HG02973 (cell line): ENCODE measurements around the gene NREP.

Source experiments
- ATAC-seq: cut with Tn5 transposase; IDR thresholded peaks from one replicate; pipeline ENCODE4 v1.9.1; 2021; ENCODE audit warnings: moderate library complexity; ENCODE audit not compliant: unreplicated experiment

Gene NREP

DNA sequence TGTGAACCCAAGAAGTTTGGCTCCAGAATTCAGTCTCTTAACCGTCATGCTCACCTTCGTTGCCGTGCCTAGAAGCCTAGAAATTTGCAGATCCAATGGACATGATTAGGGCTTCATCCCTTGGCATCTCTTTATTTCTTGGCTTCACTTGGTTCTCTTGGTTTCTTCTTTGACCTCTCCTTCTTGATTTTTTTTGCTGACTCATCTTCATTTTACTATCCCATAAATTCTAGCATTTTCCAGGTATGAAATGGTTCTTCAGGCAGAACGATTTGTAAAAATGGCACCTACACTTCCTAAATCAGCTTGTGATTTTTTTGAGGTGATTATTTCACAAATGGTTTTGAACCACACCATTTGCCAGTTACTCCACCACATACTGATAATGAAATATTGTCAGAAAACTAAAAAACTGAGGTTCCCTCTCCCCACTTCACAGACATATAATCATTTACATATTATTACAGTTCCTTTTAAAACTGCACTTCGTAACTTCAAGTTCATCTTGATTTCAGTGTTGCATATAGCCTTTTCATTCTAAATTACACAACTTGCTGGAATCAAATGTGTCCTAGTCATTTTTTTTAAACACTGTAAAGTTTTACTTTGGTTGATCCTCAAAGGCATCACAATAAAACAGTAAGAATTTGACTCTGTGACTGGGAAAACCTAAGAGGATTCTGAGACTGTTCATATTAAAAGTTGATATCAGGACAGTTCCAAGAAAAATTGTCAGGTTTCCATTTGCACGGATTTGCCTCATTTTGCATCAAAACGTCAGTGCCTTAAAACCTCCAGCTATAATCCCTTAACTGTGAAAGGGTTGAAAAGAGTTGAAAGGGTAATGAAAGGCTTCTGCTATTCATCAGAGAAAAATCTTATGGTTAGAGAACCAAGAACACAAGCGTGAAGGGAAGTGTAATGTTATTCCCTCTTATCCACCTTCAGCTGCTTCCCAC lies 8.9 kb upstream of the NREP start:
- ATAC-seq = no peak

DNA sequence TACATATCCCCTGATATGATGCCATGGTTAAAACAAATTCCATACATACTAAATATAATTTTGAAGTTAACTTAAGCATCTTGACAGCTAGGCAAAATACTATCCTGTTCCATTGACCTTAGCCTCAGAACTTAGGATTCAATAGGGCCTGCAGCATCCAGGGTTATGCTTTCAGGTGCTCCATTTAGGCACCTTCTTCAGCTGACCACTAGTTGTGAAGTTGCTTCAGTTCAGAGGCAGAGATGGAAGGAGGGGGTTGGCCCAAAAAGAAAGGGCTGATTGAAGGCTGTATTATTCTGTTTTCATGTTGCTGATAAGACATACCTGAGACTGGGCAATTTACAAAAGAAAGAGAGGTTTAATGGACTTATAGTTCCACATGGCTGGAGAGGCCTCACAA lies 7.0 kb upstream of the NREP start:
- ATAC-seq = no peak

DNA sequence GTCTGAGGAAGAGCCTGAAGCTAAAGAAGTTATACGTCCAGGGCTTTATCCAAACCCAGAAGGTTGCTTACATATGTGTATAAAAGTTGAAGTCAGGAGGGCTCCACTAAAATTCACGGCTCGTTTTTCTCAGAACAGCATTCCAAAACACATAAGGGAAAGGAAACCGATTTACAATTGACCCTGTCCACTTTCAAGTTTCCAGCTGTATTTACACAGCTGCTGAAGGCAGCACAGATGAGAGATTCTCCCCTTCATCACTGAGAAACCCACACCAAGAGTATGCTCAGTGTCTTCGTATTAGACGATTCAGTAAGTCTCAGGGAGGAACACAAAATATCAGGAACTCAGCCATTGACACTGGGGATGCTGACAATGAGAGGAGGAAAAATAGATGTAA lies 5.9 kb upstream of the NREP start:
- ATAC-seq = no peak

DNA sequence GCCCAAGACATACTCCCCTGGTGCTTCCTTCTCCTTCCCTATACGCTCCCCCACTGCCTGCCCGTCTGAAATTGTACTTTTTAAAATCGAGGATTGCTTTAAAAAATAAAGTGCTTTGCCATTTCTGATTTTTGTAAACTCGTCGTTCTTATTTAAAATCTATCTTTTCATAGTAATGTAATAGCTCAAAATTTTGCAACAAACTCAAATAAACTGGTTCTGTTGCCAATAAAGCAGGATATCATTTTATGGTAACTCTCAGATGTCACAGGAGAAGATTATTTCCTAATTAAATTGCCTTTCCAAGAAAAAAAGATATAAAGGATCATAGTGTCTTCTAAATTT lies 1.3 kb upstream of the NREP start:
- no peak for ATAC-seq

DNA sequence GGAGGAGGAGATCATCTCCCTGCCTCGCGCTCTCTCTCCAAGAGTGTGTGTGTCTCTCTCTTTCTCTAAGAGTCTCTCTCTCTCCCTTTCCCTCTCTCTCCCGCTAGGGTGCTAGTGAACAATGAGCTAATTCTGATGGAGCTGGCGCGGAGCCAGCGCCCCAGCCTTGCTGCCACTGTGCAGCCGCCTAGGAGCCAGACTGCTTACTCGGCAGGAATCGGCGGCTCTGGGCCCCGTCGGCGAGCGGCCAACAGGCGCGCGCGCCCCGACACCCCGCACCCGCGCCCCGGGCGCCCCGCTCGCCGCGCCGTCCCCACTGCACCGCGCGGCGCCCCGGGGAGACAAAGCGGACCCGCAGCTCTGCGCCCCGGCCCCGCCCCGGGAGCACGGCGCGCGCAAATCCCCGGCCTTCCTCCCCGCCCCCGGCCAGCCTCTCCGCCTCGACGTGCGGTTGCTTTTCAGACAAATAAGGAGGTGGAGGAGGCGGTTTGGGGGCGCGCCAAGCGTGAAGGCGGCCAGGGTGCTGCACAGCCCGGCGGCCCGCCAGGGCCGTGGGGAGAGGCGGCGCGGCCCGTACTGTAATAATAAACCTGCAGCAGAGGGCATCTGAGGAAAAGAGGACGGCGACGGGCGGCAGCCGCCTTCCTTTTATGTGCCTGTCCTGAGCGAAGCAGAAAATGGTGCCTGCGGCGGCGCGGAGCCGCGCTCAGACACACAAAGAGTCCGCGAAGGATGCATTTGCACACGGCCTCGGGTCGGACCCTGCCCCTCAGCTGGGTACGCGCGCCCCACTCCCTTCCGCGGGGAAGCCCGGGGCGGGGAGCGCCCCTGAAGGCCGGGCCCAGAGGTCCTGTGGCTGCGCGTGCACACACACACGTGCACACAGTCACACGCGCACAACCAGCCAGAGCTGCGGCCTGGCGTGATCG lies 625 bp upstream of the NREP start:
- peak; percentile 63 for ATAC-seq

DNA sequence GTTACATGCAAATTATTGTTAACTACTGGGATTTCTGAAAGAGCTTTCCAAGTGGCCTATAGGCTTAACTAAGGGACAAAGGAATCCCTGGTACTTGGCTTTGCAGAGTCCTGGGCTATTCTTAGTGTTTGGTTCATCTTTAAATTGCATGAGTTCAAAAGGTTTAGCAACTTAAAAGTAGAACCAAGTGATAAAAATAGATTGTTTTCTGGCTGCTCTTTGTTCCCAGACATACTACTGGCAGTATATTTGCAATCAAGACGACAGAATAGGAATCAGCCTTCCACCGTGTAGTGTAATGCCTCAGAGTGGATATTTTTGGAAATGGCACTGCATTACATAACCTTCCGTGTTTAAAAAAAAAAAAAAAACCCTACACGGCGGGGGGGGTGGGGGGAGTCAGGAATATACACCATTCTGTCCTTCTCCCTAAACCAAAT lies 1.0 kb downstream of the NREP start:
- ATAC-seq = no peak

DNA sequence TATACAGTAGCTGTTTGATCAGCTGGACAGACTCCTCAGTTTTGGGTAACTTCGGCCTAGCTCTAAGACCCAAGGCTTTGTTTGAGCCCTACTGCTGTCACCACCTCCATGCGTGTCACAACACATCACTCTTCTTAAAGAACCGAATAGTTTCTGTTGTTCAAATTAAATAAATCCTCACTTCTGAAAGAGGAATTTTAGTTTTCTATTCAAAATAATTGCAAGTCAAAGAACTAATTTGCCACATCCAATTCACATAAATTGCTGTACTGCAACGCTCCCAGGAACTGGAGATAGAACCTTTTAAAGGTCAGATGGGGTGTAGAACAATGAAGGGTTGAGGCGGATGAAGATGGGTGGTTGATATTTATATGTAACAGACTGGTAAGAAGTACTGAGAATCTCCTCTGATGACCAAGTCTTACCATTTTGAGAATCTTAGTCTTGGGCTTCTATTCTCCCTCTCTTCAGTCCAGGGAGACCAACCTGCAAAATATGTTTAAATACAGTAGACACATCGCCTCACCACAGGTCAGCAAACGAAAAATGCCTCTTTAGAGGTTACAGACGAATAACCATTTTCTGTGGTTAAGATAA lies 1.6 kb downstream of the NREP start:
- no peak for ATAC-seq

DNA sequence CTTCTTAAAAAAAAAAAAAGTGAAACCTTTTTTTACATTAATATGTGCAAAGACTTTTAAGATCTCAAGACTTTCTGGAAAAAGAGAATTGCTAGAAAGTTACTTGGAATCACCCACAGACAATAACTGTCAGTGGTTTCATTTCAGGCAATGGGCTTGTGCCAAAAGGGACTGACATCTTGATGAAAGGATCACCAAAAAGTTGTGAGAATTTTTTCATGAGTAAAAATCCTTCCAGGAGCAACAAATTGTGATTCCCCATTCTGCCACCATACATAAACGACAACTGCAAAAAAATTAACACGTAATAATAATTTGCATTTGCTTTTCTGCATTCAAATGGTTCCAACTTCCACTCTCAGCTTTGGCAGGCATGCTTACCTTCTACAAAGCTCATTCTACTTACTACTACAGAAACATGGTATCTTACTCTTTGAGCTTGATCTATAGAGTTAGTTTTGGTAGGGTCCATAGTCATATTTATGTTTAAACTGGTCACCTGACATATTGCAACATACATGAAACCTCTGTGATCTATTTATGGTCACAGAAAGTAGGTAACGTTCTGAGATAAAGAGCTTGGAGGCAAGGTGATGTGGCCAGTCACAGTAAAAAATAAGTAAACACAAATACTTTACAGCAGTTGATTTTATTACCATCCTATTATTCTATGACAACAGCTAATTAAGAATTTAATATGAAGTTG lies 3.0 kb downstream of the NREP start:
- no peak for ATAC-seq

DNA sequence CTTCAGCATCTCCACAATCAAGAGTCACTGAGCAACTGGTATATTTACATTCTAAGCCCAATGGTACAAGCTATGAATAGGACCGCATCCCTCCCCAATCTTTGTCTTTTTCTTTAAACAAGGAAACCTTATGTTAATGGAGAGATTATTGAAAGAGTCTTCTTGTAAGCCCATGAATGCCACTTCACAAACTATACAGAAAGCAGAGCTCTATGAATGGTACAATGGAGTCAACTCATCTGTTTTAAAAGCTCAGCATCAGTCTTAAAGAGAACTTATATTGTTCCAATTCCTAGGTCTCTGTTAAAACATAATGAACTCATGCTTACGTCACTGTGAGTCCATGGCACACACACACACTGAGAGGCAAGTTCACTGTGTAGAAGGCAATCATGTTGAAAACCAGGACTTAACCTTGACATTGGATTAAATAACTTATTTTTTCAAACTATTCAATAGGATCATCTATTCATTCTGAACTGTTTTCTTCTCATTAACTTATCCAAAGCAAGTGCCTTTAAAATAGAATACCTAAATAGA lies 4.5 kb downstream of the NREP start:
- ATAC-seq = no peak

DNA sequence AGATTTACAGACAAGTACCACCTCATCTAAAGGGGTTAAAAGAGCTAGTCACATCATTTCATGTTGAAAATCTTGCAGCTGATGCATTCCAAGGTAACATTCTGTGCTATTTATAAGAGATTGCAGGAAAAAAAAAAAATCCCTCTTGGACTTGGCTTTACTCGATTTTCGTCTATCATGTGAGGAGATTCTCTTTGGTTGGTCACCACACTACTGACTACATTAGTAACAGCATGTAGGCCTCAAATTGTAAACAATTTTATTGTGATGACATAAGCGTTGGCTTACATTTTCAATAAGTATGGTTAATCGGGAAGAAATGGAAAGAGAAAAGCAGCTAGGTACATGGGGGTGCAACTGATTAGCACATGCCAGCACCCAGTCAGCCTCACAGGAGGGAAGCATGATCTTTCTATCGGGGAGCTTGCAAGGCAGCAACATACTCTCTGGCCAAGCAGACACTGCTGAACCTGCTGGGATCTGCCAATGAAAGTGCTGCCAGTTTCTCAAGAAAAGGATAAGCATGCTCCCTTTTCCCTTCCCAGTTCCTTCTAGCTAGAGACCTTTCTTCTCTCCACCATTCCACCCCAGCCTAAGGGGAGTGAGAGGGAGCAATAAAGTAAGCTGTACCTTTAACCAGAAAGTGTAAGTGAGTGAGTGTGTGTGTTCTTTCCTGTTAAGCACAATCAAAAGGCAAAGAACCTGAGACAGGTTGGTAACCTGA lies 7.5 kb downstream of the NREP start:
- no peak for ATAC-seq

DNA sequence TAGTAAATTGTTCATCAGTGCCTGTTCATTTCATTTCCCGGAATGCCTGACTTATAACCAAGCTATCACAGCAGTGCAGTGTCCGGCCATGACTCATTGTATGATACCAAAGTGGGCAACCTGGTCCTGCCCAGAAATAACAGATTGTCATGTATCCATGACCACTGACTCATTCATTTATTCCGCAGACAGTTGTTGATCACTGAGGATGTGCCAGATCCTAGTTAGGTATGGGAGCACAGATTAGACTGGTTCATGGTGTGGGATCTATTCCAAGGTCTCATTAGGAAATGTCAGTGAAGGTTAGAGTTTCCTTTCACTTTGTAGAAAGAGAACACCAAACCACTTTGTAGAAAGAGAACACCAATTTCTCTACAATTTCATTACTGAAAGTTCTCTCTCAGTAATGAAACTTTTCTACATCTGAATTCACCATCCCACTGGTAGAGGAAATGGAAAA lies 8.7 kb downstream of the NREP start:
- no peak for ATAC-seq

DNA sequence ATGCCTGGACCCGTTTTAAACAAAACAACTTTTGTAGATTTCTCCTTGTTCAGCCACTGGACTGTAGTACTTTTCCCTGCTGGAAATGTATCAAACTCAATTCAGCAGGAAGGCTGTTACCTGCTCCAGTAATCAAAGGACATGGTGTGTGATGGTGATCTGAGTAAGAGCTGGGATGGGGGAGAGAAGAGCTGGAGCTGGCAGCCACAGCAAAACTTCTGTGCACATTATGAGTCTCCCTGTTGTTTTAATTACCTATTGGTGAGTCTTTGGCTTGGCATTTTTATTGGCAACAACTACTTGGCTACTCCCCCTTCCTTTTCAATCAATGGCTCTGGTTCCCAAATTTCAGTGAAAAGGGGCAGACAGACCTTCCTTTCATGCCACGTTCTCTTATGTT lies 9.7 kb downstream of the NREP start:
- no peak for ATAC-seq

DNA sequence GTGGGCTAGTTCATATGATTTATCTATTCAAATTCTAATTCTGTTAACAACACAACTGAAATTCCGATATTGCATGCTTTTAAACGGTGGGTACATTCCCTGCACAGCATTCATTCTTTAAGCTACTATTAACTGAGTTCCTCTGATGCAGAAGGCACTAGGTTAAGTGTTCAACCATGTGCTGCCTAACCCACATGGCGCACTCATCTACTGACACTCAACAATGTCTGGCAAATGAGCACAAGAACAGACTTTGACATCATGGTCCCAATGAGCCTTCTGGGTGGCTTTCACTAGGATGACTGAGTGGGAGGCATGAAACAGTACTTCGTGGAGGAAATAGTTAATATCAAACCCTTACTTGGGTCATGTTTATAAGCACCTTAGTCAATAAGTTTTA lies 10.2 kb downstream of the NREP start:
- no peak for ATAC-seq

DNA sequence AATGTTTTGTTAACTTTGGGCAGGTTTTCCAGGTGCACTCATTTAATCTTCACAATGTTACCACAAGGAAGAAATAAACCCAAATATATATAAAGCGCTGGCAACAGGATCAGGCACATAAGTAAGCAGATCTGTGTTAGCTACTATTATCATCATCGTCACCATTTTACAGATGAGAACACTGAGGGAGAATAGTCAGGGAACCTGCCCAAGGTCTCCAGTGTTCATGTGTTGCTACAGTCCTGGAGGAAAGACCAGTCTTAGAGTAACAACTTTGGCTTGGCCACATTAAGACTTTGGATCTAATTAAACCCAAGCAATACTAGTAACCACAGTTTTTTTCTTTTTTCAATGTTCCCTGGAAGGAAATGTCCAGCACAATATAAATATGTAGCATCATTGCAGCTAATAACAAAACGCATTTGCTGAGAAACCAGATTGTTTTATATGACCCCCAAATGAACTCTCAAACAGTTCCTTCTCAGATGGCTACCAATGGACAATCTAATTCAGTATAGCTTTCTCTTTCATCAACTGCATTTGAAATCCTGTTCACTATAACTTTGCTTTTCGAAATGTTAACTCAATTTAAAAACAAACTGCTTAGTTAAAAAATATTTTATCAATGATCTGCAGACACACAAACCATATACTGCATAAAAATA lies 11.8 kb downstream of the NREP start:
- ATAC-seq = no peak

DNA sequence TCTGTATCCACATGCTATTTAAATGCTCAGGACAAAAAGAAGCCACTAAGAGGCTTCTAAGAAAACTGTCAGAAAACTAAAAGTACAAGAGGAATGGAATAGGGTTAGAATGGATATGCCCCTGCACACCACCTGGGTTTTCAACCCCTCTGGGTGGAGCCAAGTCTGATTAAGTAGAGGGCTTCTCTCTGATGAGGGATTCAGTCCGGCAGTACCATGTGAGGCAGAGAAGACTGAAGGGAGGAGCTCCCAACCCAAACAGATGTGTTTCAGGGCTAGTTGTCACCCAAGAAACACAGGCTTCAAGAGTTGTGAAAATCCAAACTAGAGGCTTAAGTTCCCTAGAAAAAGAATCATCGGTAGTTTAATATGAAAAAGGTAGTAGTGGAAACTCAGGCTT lies 12.5 kb downstream of the NREP start:
- ATAC-seq = no peak

DNA sequence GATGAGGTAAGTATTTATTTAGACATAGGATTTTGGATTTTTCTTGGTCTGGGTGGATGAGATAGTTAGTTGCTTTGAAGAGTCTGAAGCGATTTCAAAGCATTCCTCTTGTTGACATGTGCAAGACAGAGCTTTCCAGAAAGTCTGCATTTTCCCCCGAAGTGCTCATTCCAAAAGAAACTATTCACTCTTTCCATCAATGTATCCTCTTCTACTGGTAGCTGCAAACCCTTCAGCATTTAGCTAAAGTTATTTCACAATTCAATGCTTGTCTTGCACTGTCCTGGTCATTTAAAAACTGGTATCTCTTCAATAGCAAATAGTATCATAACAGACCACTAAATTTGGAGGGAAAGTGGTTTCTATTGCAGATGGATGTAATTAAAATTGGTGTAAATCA lies 13.0 kb downstream of the NREP start:
- no peak for ATAC-seq

DNA sequence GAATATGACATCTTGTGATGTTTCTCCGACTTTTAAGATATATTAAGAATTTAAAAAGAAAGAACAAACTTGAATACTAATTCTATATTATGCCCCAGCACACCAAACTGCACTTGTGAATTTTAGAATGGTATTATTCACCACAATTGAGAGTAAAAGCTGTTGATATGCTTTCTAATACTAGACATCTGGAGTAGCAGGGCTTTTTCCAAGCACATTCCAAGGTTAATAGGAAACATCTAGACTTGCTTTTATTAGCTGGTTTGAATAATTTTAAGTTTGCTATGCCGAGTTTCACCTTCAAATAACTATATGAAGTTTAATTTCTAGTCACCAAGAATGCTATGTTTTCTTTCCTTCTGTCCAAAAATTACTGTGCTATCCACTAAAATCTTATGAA lies 13.5 kb downstream of the NREP start:
- no peak for ATAC-seq

DNA sequence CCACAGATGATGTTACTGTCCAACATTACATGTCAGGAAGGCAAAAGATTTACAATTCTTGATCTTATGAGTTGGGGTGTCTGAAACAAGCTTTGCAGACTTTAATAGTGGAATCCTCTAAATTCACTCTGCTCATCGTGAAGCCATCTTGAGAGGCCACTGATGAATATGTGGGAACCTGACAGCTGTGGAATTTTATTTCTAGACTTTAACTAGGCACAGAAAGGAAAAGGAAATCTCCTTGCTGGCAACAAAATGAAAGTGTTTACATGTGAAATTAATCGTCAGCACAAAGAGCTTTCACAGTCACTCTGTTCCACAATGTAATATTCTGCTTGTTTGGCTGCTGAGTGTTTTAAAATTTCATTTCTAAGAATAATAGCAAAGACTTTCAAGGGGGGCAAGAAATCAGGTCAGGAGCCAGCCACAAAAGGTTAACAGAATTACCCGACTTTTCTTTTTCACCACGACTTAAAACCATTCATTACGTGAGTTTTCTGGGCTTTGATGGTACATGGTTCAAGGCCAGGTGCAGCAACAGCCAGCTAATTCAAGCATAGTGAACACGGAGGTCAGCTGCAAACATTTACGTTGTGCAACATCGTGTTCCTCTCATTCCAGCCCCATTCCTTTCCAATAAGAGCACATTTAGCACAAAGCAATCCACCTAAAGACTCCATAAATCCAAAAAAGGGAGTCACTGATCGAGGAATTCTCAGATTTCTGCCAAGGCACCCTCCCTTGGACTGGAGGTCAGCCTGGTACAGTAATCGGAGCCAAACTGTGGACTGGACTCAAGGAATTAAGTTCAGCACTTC lies 14.6 kb downstream of the NREP start:
- no peak for ATAC-seq
